ENCODE results near the gene RARRES2. TPM values are rescaled to one million over a fixed set of nuclear protein-coding genes. Genes with fewer than 3 reads are reported as not detected.

Gene RARRES2
- total and polyA plus RNA-seq, 2 of the 13 experiments (the other 11 are each of a cell fraction or from before 2014, with no cell fraction given), result 134 to 172 TPM

- no peak for TF ChIP-seq CREB3 (CRISPR knock-in tag; IDR thresholded peaks at IDR 0.05)
- no peak for TF ChIP-seq ZNF10 (CRISPR knock-in tag; IDR thresholded peaks at IDR 0.05; ENCODE audit: borderline replicate concordance, low read depth)
- TF ChIP-seq HNRNPLL (IDR thresholded peaks at IDR 0.05; ENCODE audit: low read depth, low read length, poor library complexity, severe bottlenecking), result no peak
- TF ChIP-seq MEF2D (CRISPR knock-in tag; IDR thresholded peaks at IDR 0.05), result no peak
- no peak for TF ChIP-seq SMAD1 (CRISPR knock-in tag; IDR thresholded peaks at IDR 0.05; ENCODE audit: borderline replicate concordance, low read depth)
- no peak for TF ChIP-seq TEAD2 (CRISPR knock-in tag; IDR thresholded peaks at IDR 0.05)
- TF ChIP-seq NR2C2 (CRISPR knock-in tag; IDR thresholded peaks at IDR 0.05; ENCODE audit: borderline replicate concordance), result no peak
- TF ChIP-seq ZNF576 (CRISPR knock-in tag; IDR thresholded peaks at IDR 0.05), result no peak
- no peak for TF ChIP-seq ZNF775 (CRISPR knock-in tag; IDR thresholded peaks at IDR 0.05; ENCODE audit: borderline replicate concordance)
- no peak for TF ChIP-seq SMARCC2 (IDR thresholded peaks at IDR 0.05)
- no peak for TF ChIP-seq BORCS8-MEF2B (CRISPR knock-in tag; IDR thresholded peaks at IDR 0.05)
- TF ChIP-seq DMAP1 (CRISPR knock-in tag; IDR thresholded peaks at IDR 0.05), result no peak
- no peak for TF ChIP-seq ZFP91 (CRISPR knock-in tag; IDR thresholded peaks at IDR 0.05; ENCODE audit: borderline replicate concordance)
- TF ChIP-seq DR1 (CRISPR knock-in tag; IDR thresholded peaks at IDR 0.05), result no peak
- TF ChIP-seq SKI (IDR thresholded peaks at IDR 0.05; ENCODE audit: partially characterized antibody), result no peak
- no peak for TF ChIP-seq ZNF781 (CRISPR knock-in tag; IDR thresholded peaks at IDR 0.05; ENCODE audit: borderline replicate concordance, not compliant biosample characterization)
- TF ChIP-seq YEATS4 (CRISPR knock-in tag; IDR thresholded peaks at IDR 0.05; ENCODE audit: borderline replicate concordance), result no peak
- TF ChIP-seq ZNF749 (CRISPR knock-in tag; IDR thresholded peaks at IDR 0.05; ENCODE audit: borderline replicate concordance), result no peak
- no peak for TF ChIP-seq KAT2B (IDR thresholded peaks at IDR 0.05; ENCODE audit: borderline replicate concordance, low read depth, low read length)
- TF ChIP-seq FOXA1 (IDR thresholded peaks at IDR 0.05), result no peak
- 0 out of 2 replicates have a peak, but pooled peaks have one; percentile 3 for TF ChIP-seq FOXA1 (CRISPR knock-in tag; IDR thresholded peaks at IDR 0.05)
- TF ChIP-seq MAX (IDR thresholded peaks at IDR 0.05), result no peak
- no peak for TF ChIP-seq CHCHD3 (CRISPR knock-in tag; IDR thresholded peaks at IDR 0.05)
- no peak for TF ChIP-seq HBP1 (CRISPR knock-in tag; IDR thresholded peaks at IDR 0.05; ENCODE audit: low read depth)
- TF ChIP-seq CEBPG (CRISPR knock-in tag; IDR thresholded peaks at IDR 0.05), result peak; percentile 39; the same call in 1 of the 2 replicates
- no peak for TF ChIP-seq ZNF816 (CRISPR knock-in tag; IDR thresholded peaks at IDR 0.05; ENCODE audit: borderline replicate concordance)
- TF ChIP-seq ZNF614 (CRISPR knock-in tag; IDR thresholded peaks at IDR 0.05; ENCODE audit: borderline replicate concordance), result no peak
- TF ChIP-seq ZNF263 (CRISPR knock-in tag; IDR thresholded peaks at IDR 0.05), result no peak
- no peak for TF ChIP-seq CCAR2 (optimal IDR thresholded peaks at IDR 0.05; ENCODE audit: low read depth, low read length)
Measured at GRCh38 chr7:150370612-150371071, 29.2 kb upstream of the RARRES2 start (continued).

Measured in HepG2 (cell line).